ENCODE data around the gene LTN1. TPM values are rescaled to one million over a fixed set of nuclear protein-coding genes. Genes with fewer than 3 reads are reported as not detected.
"Not testable (repeated sequence)": the region's sequence is repeated elsewhere in the genome, so short reads cannot be mapped to it uniquely, and the experiment has no call there.

The LTN1 gene
- total and polyA plus RNA-seq, 4 experiments from 2014 or later, result 9.7 to 39.5 (median 25.7) TPM

DNA sequence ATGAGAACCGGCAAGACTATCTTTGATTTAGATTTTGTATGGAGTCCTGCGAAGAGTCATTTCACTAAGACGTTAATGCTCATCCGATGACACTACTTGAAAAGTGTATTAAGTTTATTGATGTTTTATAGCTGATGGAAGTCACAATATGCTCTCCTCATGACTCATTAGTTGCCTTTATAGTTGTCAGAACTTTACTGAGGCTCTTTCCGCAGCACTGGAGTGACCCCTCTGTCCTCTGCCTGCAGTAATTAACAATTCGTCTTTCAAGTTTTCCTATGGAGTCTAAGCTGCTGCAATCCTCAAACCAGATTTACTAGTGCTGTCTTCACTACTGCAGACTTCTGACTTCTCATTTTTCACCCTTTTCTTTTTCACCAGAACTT, 32.6 kb upstream of the LTN1 start:
- H3K4me1 Mint-ChIP-seq, result peaks cover 36 to 74% (median 53%) of the 10 kb centered on the region in 4 donors
- Histone ChIP-seq H3K4me3 (ENCODE audit: low read length in 2 of 2) (peak overlapping the region; percentile 57 to 71), H3K9me3 (ENCODE audit: control insufficient read depth in 1 of 2, low read length in 2 of 2) (no peaks in the 10 kb centered on the region), H3K27ac (ENCODE audit: low read depth, low read length) (peak overlapping the region; percentile 99), H3K27me3 (ENCODE audit: insufficient read depth, low read length) (no peaks in the 10 kb centered on the region), H3K4me1 (ENCODE audit: insufficient read depth, low read length) (peaks cover 55% of the 10 kb centered on the region), H3K36me3 (ENCODE audit: insufficient read depth, low read length) (peaks cover 4% of the 10 kb centered on the region)
- H3K36me3 Mint-ChIP-seq, result peaks cover 11 to 35% of the 10 kb centered on the region in 2 donors
- H3K27ac Mint-ChIP-seq, result peak overlapping the region; percentile 97 to 100 (median 100)
- DNase-seq, result peak in 1 of 5 donors; percentile 53
- peaks cover 0 to 3% (median 0%) of the 10 kb centered on the region in 8 donors for H3K9me3 Mint-ChIP-seq
- no peaks in the 10 kb centered on the region for H3K27me3 Mint-ChIP-seq
- ChIA-PET POLR2A (ENCODE audit: partially characterized antibody) (interaction anchor here (0.7 to 10.5 kb wide), 16 partner anchors 8 to 274 kb away, joined by 3 to 383 read pairs (median 6); partner anchors contain the start of genes BACH1, CCT8 and LTN1), CTCF (ENCODE audit: partially characterized antibody) (interaction anchor here (1.2 to 2.7 kb wide), 4 partner anchors 22 to 51 kb away, joined by 3 to 16 read pairs (median 10); partner anchors contain the start of gene LTN1)
- intact Hi-C loops (cut with micrococcal nuclease), result loop anchor here (2.0 kb wide), 1 partner anchor 273 kb away; the partner anchor contains the start of gene BACH1
- peak overlapping the region; percentile 96 to 99 (median 98) for H3K4me3 Mint-ChIP-seq

DNA sequence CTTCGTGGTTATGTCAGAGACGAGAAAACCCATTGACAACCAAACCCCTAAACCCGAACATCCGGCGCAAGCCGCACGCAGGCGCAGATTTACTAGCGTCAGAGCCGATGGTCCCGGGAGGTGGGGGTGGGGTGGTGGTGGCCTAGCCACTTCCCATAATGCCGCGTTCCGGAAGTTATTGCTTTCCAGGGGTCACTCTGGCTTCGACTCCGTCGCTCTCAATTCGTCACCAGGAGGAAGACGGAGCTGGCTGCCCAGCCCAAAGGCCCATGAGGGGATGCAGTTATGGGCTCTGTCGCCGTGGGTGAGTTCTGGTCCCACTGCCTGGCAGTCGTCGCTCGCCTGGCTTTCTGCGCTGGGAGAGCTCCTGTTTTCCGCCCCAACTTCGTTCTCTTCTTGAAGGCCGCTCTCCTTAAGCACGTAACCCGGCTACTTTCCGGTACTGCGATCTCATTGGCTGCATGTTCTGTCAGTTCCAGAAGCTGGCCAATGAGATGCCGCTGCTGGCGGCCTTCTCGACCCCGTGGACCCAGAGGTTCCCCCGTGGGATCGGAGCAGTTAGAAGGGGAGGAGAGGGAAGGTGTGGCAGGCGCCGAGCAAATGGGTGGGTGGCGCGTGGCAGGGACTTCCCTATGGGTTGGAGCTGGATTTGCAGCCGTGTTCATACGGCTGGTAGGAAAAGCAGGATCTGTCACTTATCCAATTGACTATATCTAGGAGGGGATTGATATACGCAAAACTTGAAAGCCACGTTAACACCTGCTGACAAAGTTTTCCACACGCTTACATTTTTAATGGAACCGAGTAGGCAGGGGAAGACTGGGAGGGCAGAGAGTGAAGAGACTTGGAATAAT, 32.0 kb upstream of the LTN1 start, which contains the start of gene USP16:
Gene USP16, plus strand, starts transcription at position 195 of the 854 bp plus-strand sequence. CDS start 3,246 bp downstream, outside the sequence.
- POLR2A ChIA-PET (ENCODE audit: partially characterized antibody), result interaction anchor here (0.7 to 10.5 kb wide), 19 partner anchors 9 to 275 kb away, joined by 3 to 383 read pairs (median 5); partner anchors contain the start of genes BACH1, CCT8 and LTN1
- Mint-ChIP-seq H3K9me3 (peaks cover 0 to 3% (median 0%) of the 10 kb centered on the region in 8 donors), H3K27me3 (no peaks in the 10 kb centered on the region), H3K27ac (peak within 1 kb of the TSS; percentile 97 to 100 (median 100)), H3K4me3 (peak within 1 kb of the TSS; percentile 96 to 99 (median 98)), H3K4me1 (peaks cover 34 to 76% (median 57%) of the 10 kb centered on the region in 4 donors), H3K36me3 (peaks cover 7 to 29% of the 10 kb centered on the region in 2 donors)
- CTCF ChIA-PET (ENCODE audit: partially characterized antibody), result interaction anchor here (1.2 to 2.7 kb wide), 4 partner anchors 21 to 52 kb away, joined by 3 to 16 read pairs (median 10); partner anchors contain the start of gene LTN1
- no peaks in the 10 kb centered on the region for H3K36me3 ChIP-seq (ENCODE audit: insufficient read depth, low read length)
- peak within 1 kb of the TSS; percentile 99 for H3K27ac ChIP-seq (ENCODE audit: low read depth, low read length)
- H3K27me3 ChIP-seq (ENCODE audit: insufficient read depth, low read length), result no peaks in the 10 kb centered on the region
- H3K4me3 ChIP-seq (ENCODE audit: low read length in 2 of 2), result peak within 1 kb of the TSS; percentile 57 to 71
- H3K4me1 ChIP-seq (ENCODE audit: insufficient read depth, low read length), result peaks cover 59% of the 10 kb centered on the region
- DNase-seq, result peak; percentile 96 to 98 (median 97)
- no peaks in the 10 kb centered on the region for H3K9me3 ChIP-seq (ENCODE audit: control insufficient read depth in 1 of 2, low read length in 2 of 2)
- intact Hi-C loops (cut with micrococcal nuclease), result loop anchor here (1.0 to 2.0 kb wide), 5 partner anchors 22 to 274 kb away; partner anchors contain the start of genes BACH1 and CCT8

DNA sequence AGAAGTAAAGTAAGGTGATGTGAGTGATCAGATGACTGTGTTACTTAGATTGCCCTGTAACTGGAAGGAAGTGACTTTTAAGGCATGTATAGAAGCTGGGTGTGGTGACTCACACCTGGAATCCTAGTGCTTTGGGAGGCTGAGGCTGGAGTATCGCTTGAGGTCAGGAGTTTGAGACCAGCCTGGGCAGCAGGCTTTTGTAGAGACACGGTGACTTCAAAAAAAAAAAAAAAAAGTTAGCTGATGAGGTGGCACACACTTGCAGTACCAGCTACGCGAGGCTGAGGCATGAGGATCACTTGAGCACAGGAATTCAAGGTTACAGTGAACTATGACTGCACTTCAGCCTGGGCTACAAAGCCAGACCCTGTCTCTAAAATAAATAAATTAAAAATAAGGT, 29.5 kb upstream of the LTN1 start:
- H3K27ac ChIP-seq (ENCODE audit: low read depth, low read length), result peak overlapping the region; percentile 20
- no peaks in the 10 kb centered on the region for H3K9me3 ChIP-seq (ENCODE audit: control insufficient read depth in 1 of 2, low read length in 2 of 2)
- H3K36me3 ChIP-seq (ENCODE audit: insufficient read depth, low read length), result no peaks in the 10 kb centered on the region
- Mint-ChIP-seq H3K4me1 (peaks cover 35 to 83% (median 64%) of the 10 kb centered on the region in 4 donors), H3K36me3 (peaks cover 0 to 28% of the 10 kb centered on the region in 2 donors), H3K27me3 (no peaks in the 10 kb centered on the region), H3K9me3 (peaks cover 0 to 3% (median 0%) of the 10 kb centered on the region in 8 donors), H3K4me3 (peak overlapping the region; percentile 4 to 72 (median 48)), H3K27ac (peak overlapping the region; percentile 81 to 97 (median 89))
- intact Hi-C loops (cut with micrococcal nuclease), result no loop called here
- H3K4me1 ChIP-seq (ENCODE audit: insufficient read depth, low read length), result peaks cover 66% of the 10 kb centered on the region
- POLR2A ChIA-PET (ENCODE audit: partially characterized antibody), result interaction anchor here (5.9 to 10.5 kb wide), 3 partner anchors 18 to 49 kb away, joined by 70 to 383 read pairs (median 107); partner anchors contain the start of genes CCT8 and LTN1
- CTCF ChIA-PET (ENCODE audit: partially characterized antibody), result interaction anchor here (0.7 to 2.1 kb wide), 5 partner anchors 13 to 54 kb away, joined by 3 to 5 read pairs (median 4); no protein-coding TSS in a partner anchor
- peak in 2 of 5 donors; percentile 15 to 26 for DNase-seq
- no peak overlapping the region for H3K4me3 ChIP-seq (ENCODE audit: low read length in 2 of 2)
- no peaks in the 10 kb centered on the region for H3K27me3 ChIP-seq (ENCODE audit: insufficient read depth, low read length)

DNA sequence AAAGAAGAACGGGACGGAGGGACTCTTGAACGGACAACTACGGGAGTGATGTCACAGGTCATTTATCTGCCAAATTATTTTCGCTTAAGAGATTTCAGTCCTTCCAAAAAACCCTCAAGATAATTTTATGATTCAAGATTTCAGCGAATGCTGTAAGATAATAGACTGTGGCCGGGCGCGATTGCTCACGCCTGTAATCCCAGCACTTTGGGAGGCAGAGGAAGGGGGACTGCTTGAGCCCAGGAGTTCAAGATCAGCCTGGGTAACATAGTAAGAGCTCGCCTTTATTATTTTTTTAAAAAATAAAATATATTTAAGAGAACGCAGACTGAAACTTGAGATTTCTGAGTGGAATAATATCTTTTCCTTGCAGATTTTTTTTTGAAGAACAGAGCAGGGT, 25.9 kb upstream of the LTN1 start:
- Histone ChIP-seq H3K4me3 (ENCODE audit: low read length in 2 of 2) (peak overlapping the region; percentile 68 to 93), H3K27me3 (ENCODE audit: insufficient read depth, low read length) (no peaks in the 10 kb centered on the region), H3K36me3 (ENCODE audit: insufficient read depth, low read length) (no peaks in the 10 kb centered on the region), H3K9me3 (ENCODE audit: control insufficient read depth in 1 of 2, low read length in 2 of 2) (no peaks in the 10 kb centered on the region), H3K4me1 (ENCODE audit: insufficient read depth, low read length) (peaks cover 39% of the 10 kb centered on the region), H3K27ac (ENCODE audit: low read depth, low read length) (peak overlapping the region; percentile 92)
- H3K4me1 Mint-ChIP-seq, result peaks cover 19 to 52% (median 38%) of the 10 kb centered on the region in 4 donors
- DNase-seq, result no peak
- intact Hi-C loops (cut with micrococcal nuclease), result no loop called here
- no peaks in the 10 kb centered on the region for H3K27me3 Mint-ChIP-seq
- ChIA-PET CTCF (ENCODE audit: partially characterized antibody) (interaction anchor here (1.7 to 1.8 kb wide), 2 partner anchors 15 to 16 kb away, joined by 4 to 12 read pairs; no protein-coding TSS in a partner anchor), POLR2A (ENCODE audit: partially characterized antibody) (interaction anchor here (1.0 to 10.5 kb wide), 7 partner anchors 14 to 281 kb away, joined by 3 to 383 read pairs (median 5); partner anchors contain the start of genes CCT8 and LTN1)
- peaks cover 0 to 6% of the 10 kb centered on the region in 2 donors for H3K36me3 Mint-ChIP-seq
- peak overlapping the region; percentile 78 to 99 (median 96) for H3K27ac Mint-ChIP-seq
- H3K4me3 Mint-ChIP-seq, result peak overlapping the region; percentile 82 to 94 (median 92)
- H3K9me3 Mint-ChIP-seq, result no peaks in the 10 kb centered on the region

DNA sequence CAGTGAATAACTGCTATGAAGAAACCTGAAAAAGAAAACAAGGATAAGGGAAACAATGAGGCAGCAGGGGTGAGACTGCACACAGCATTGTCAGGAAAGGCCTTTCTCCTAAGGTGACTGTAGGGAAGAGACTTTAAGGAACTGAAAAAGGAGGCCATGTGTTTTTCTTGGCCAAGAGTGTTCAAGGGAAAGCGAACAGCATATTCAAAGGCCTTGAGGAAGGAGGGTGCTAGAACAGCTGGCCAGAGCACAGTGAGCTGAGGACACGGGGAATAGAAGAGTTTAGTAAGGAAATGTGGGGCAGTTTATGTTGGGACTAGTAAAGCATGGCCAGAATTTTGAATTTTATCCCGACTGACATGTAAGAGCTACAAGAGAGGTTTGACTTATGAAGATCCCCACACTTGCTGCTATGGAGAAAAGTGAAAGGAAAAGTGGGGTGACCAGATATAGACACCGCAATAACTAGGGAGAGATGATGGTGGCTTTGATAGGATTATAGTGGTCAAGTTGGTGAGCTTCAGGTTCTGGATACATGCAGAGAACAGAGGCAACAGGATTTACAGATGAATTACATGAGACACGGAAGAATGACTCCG, 25.1 kb upstream of the LTN1 start:
- peaks cover 15 to 47% (median 32%) of the 10 kb centered on the region in 4 donors for H3K4me1 Mint-ChIP-seq
- peak overlapping the region; percentile 78 to 99 (median 84) for H3K27ac Mint-ChIP-seq
- peak overlapping the region; percentile 5 for H3K27ac ChIP-seq (ENCODE audit: low read depth, low read length)
- peak overlapping the region in 1 of 2 donors; percentile 93 for H3K4me3 ChIP-seq (ENCODE audit: low read length in 2 of 2)
- no peaks in the 10 kb centered on the region for H3K9me3 Mint-ChIP-seq
- intact Hi-C loops (cut with micrococcal nuclease), result no loop called here
- H3K4me3 Mint-ChIP-seq, result peak overlapping the region; percentile 82 to 94 (median 90)
- DNase-seq, result no peak
- H3K4me1 ChIP-seq (ENCODE audit: insufficient read depth, low read length), result peaks cover 31% of the 10 kb centered on the region
- CTCF ChIA-PET (ENCODE audit: partially characterized antibody), result interaction anchor here (1.7 to 1.8 kb wide), 2 partner anchors 14 to 15 kb away, joined by 4 to 12 read pairs; no protein-coding TSS in a partner anchor
- peaks cover 0 to 6% of the 10 kb centered on the region in 2 donors for H3K36me3 Mint-ChIP-seq
- POLR2A ChIA-PET (ENCODE audit: partially characterized antibody), result interaction anchor here (1.4 to 10.5 kb wide), 4 partner anchors 13 to 56 kb away, joined by 4 to 383 read pairs (median 26); partner anchors contain the start of genes CCT8 and LTN1
- no peaks in the 10 kb centered on the region for H3K9me3 ChIP-seq (ENCODE audit: control insufficient read depth in 1 of 2, low read length in 2 of 2)
- no peaks in the 10 kb centered on the region for H3K36me3 ChIP-seq (ENCODE audit: insufficient read depth, low read length)
- no peaks in the 10 kb centered on the region for H3K27me3 Mint-ChIP-seq
- no peaks in the 10 kb centered on the region for H3K27me3 ChIP-seq (ENCODE audit: insufficient read depth, low read length)

DNA sequence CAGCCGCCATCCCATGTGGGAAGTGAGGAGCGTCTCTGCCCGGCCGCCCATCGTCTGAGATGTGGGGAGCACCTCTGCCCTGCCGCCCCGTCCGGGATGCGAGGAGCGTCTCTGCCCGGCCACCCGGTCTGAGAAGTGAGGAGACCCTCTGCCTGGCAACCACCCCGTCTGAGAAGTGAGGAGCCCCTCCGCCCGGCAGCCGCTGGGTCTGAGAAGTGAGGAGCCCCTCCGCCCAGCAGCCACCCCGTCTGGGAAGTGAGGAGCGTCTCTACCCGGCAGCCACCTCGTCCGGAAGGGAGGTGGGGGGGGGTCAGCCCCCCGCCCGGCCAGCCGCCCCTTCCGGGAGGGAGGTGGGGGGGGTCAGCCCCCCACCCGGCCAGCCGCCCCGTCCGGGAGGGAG, 18.6 kb upstream of the LTN1 start:
- H3K4me3 ChIP-seq (ENCODE audit: low read length in 2 of 2); H3K36me3 ChIP-seq (ENCODE audit: insufficient read depth, low read length); H3K27me3 Mint-ChIP-seq; DNase-seq; POLR2A ChIA-PET (ENCODE audit: partially characterized antibody); H3K27me3 ChIP-seq (ENCODE audit: insufficient read depth, low read length); H3K27ac ChIP-seq (ENCODE audit: low read depth, low read length); CTCF ChIA-PET (ENCODE audit: partially characterized antibody); H3K4me1 ChIP-seq (ENCODE audit: insufficient read depth, low read length); H3K9me3 ChIP-seq (ENCODE audit: control insufficient read depth in 1 of 2, low read length in 2 of 2); H3K4me1 Mint-ChIP-seq; H3K9me3 Mint-ChIP-seq; H3K4me3 Mint-ChIP-seq; H3K27ac Mint-ChIP-seq; intact Hi-C loops (cut with micrococcal nuclease): not testable (repeated sequence)
- peaks cover 0 to 13% of the 10 kb centered on the region in 2 donors for H3K36me3 Mint-ChIP-seq

Data from CD4-positive, alpha-beta memory T cell (primary cell).